Ishikawa (cell line): ENCODE data around the gene TXNDC15.

Source experiments
- EGR1 ChIP-seq: IDR thresholded peaks from 2 replicates; pipeline ENCODE4 v1.6.1; 2012
- EP300 ChIP-seq: IDR thresholded peaks from 2 replicates; pipeline ENCODE4 v1.6.1; 2012; ENCODE audit warnings: borderline replicate concordance
- NFIC ChIP-seq: IDR thresholded peaks from 2 replicates; pipeline ENCODE4 v1.6.1; 2012
- RAD21 ChIP-seq: IDR thresholded peaks from 2 replicates; pipeline ENCODE4 v1.6.1; 2012; ENCODE audit warnings: low read depth
- ZBTB7A ChIP-seq: IDR thresholded peaks from 2 replicates; pipeline ENCODE4 v1.6.1; 2012; ENCODE audit warnings: low read depth
- TF ChIP-seq, protein P1 (sequence below): IDR thresholded peaks from 2 replicates; pipeline ENCODE4 v1.6.1; 2012
- TF ChIP-seq, protein P2 (sequence below): IDR thresholded peaks from 2 replicates; pipeline ENCODE4 v1.6.1; 2012; ENCODE audit warnings: low read depth, mild to moderate bottlenecking

DNA sequence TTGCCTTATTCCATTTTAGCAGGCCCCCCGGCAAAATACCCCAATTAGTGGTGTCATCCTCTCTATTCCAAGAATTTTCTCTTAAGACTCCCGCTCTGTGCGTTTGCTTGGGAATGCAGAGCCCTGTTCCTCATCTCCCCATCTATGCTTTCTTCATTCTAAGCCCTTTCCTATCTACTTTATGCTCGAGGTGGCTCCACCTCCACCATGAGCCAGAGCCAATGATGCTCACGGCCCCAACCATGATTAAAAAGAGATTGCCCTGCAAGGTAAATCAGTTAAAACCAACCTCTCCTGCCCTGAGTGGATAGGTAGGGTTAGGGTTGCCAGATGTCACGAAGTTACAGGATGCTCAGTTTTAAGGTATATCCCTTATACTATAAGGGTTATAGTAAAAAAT is 677 bp upstream of the TXNDC15 start:
- TF ChIP-seq NFIC = no peak
- no peak for TF ChIP-seq EGR1
- no peak for TF ChIP-seq RAD21
- TF ChIP-seq EP300 = no peak
- TF ChIP-seq, protein P1, sequence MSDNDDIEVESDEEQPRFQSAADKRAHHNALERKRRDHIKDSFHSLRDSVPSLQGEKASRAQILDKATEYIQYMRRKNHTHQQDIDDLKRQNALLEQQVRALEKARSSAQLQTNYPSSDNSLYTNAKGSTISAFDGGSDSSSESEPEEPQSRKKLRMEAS = no peak
- TF ChIP-seq, protein P2, sequence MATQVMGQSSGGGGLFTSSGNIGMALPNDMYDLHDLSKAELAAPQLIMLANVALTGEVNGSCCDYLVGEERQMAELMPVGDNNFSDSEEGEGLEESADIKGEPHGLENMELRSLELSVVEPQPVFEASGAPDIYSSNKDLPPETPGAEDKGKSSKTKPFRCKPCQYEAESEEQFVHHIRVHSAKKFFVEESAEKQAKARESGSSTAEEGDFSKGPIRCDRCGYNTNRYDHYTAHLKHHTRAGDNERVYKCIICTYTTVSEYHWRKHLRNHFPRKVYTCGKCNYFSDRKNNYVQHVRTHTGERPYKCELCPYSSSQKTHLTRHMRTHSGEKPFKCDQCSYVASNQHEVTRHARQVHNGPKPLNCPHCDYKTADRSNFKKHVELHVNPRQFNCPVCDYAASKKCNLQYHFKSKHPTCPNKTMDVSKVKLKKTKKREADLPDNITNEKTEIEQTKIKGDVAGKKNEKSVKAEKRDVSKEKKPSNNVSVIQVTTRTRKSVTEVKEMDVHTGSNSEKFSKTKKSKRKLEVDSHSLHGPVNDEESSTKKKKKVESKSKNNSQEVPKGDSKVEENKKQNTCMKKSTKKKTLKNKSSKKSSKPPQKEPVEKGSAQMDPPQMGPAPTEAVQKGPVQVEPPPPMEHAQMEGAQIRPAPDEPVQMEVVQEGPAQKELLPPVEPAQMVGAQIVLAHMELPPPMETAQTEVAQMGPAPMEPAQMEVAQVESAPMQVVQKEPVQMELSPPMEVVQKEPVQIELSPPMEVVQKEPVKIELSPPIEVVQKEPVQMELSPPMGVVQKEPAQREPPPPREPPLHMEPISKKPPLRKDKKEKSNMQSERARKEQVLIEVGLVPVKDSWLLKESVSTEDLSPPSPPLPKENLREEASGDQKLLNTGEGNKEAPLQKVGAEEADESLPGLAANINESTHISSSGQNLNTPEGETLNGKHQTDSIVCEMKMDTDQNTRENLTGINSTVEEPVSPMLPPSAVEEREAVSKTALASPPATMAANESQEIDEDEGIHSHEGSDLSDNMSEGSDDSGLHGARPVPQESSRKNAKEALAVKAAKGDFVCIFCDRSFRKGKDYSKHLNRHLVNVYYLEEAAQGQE = no peak
- TF ChIP-seq ZBTB7A = no peak
